PC-3 (cell line): ENCODE measurements around the gene NUAK2.

ENCODE experiments used
- CTCF ChIP-seq: fragments of 300-600 bp; sonication (generic); conservative IDR thresholded peaks from 2 replicates; pipeline ENCODE4 v1.5.1; 2017; ENCODE audit warnings: antibody characterized with exemption, low read depth, mild to moderate bottlenecking, low read length
- EZH2 ChIP-seq: fragments of 300-600 bp; sonication (generic); IDR thresholded peaks from one replicate; pipeline ENCODE4 v1.6.1; 2017; ENCODE audit warnings: antibody characterized with exemption, mild to moderate bottlenecking, low read length; ENCODE audit not compliant: unreplicated experiment

- TF ChIP-seq CTCF (no peak), EZH2 (no peak)
Measured at GRCh38 chr1:205298191-205298994, 23.2 kb downstream of the NUAK2 start.
